Lower leg skin (tissue), 3 donors: ENCODE data around the gene SLIT3.

Experiments
- CTCF ChIP-seq, 3 donors: fragments of 450-650 bp; IDR thresholded peaks; one replicate each; pipeline ENCODE4 v1.5.1; 2016; ENCODE audit warnings: antibody characterized with exemption in 3 of 3, mild to moderate bottlenecking in 3 of 3, moderate library complexity in 2 of 3
- POLR2A ChIP-seq, 2 donors: fragments of 450-650 bp; IDR thresholded peaks; one replicate each; pipeline ENCODE4 v1.6.1; 2016 to 2017; ENCODE audit warnings: antibody characterized with exemption in 2 of 2, mild to moderate bottlenecking in 1 of 2, moderate library complexity in 1 of 2

- TF ChIP-seq CTCF (IDR thresholded peaks at IDR 0.05) (no peak), POLR2A (IDR thresholded peaks at IDR 0.05) (no peak)
These were observed 437.9 kb downstream of the SLIT3 start for GRCh38 chr5:168863021-168863420.
